Activated naive CD8-positive, alpha-beta T cell treated with anti-CD3 and anti-CD28 coated beads, Interleukin-2, amount 50 U/mL, for 16 hours (primary cell): ENCODE data around the gene RNF187.
"Not testable (repeated sequence)": the region's sequence is repeated elsewhere in the genome, so short reads cannot be mapped to it uniquely, and the experiment has no call there.

Experiments used
- DNase-seq: peaks from one replicate; pipeline ENCODE4 v3.0.0-alpha.2; 2020; ENCODE audit warnings: low read depth, low spot score

The RNF187 gene

GRCh38 chr1:228459091-228459993, 27.8 kb upstream of the RNF187 start:
- no peak for DNase-seq

DNA sequence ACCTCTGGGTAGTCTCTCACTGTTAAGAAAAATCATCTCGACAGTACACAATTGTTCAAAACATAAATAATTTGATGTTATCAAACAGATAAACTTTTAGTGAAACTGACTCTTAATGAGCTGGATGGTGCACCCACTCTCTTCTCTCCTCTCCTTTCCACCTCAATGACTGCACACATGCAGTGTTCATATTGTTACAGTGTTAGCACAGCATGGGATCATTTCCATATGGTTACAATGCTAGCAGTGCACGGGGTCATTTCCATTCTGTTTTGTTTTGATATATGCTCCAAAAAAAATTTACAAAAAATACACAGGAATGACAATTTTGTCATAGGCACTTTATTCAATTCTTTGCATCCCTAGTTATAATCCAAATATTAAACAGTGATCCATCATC, 26.4 kb upstream of the RNF187 start:
- DNase-seq, result no peak

DNA sequence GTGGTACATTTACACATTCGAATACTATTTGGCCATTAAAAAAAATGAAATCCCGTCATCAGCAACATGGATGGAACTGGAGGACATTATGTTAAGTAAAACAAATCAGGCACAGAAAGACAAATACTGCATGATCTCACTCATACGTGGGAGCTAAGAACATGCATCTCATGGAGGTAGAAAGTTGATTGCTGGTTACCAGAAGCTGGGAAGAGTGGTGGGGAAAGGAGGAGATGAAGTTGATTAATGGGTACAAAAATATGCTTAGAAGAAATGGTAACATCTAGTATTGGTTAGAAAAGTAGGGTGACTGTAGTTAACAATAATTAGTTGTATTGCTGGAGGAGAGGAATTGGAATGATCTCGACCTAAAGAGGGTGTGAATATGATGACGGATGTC, 24.6 kb upstream of the RNF187 start:
- DNase-seq, result no peak

- DNase-seq, result no peak
Observed at GRCh38 chr1:228463009-228463558, 24.1 kb upstream of the RNF187 start.

DNA sequence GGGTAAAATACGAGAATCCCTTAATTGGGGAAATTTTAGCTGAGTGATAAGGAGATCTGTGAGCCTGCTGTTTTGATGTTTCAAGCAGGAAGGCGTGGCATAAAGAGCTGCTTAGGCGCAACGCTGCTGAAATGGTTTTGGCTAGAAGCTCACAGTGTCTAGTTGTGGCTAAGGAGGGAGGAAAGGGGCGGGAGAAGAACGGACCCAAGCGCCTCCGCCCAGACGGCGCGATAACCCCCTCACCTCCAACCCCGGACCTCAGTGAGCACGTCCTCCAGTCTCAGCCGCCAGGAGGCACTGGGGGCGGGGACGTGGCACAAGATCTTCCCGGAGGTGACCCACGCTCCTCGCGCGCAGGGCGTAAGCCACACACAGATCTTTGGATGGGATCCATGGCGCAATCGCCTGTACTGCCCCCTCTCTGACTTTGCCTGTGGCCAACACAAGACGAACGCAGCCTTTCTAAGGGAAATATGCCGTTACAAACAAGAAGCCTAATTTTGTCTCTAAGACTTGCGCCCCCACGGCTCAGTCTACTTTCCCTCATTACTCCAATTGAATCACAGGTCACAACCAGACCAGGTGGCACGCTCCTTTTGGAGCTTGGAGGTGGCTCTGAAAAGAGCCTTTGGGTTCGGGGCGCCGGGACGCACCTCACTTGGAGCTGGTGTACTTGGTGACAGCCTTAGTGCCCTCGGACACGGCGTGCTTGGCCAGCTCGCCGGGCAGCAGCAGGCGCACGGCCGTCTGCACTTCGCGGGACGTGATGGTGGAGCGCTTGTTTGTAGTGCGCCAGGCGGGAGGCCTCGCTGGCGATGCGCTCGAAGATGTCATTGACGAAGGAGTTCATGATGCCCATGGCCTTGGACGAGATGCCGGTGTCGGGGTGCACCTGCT, 23.4 kb upstream of the RNF187 start:
- DNase-seq, result no peak

- peak; percentile 70 for DNase-seq
Observed at GRCh38 chr1:228464487-228464983, 22.6 kb upstream of the RNF187 start.

DNA sequence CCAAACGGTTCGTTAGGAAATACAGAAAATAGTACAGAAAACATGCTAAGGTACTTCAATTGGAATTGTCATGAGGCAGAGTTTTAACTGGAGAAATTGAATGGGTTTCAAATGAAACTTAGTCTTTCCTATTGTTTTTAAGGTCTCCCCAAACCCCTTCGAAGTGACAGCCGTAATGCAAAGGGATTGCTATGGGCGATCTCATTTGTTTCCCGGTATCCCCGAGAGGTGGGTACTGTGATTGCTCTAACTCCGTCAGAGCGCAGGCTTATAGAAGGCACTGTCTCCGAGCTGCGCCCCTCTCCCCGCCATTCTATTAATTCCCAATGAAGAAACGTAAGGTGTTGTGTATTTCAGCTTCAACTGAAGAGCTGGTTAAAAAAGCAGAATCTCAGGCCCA, 22.0 kb upstream of the RNF187 start:
- DNase-seq, result no peak

DNA sequence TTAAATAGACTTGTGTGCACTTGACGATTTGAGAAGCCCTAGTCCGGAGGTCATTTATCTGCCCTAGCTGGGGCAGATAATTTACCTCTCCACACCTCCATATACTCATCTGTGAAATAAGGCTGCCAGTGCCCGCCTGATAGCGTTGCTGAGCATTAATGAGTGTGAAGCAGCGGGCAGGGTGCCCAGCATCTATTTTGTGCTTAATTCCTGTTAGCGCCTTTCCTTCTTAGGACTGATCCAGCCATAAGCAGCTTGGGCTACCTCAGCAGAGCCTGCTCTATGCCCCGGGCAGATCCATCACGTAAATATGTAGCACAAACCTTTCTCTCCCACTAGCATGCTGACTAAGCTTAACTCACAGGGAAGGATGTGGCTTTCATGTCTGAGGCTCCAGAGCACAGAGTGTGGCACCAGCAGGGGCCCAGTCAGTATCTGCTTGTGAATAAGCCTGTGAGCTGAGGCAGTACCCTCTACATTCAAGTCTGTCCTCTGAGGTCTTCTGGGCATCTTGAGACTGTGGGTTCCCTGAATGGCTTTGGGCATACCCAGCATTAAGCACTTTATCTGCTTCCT, 21.5 kb upstream of the RNF187 start:
- DNase-seq, result no peak

GRCh38 chr1:228468188-228468587, 19.0 kb upstream of the RNF187 start:
- not testable (repeated sequence) for DNase-seq

DNA sequence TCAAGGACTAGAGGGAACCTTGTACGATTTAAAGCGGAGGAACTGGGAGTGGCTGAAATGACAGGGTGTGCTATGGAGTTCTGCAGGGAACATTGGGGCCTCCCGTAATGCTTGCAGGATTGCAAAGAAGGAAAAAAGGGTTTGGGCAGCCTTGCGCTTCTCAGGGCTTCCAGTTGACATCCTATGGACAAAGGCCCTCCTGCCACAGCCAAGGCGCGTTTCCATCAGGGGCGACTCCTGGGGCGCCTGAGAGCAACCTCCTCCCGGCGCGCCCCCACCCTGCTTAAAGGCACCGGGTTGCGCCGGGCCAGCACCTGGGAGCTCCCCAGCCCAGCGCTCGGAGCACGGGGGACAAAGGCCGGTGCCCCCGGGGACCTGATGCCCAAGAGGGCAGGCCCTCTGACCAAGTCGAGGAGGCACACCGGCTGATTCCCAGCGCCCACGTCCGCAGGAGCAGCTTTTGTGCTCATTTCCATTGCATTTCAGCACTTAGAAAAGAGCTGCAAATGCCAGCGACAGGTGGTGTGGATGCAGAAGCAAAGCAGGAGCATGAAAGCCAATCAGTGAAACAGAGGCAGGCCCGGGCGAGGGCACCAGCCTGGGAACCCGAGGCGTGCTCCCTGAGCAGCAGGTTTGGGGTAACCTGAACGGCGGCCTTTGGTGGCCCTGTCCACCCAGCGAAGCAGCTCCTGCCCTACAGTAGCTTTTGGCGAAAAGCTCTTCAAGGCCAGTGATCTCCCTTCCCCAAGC, 17.6 kb upstream of the RNF187 start:
- DNase-seq, result no peak

- DNase-seq, result no peak
Observed at GRCh38 chr1:228471154-228471761, 15.9 kb upstream of the RNF187 start.

DNA sequence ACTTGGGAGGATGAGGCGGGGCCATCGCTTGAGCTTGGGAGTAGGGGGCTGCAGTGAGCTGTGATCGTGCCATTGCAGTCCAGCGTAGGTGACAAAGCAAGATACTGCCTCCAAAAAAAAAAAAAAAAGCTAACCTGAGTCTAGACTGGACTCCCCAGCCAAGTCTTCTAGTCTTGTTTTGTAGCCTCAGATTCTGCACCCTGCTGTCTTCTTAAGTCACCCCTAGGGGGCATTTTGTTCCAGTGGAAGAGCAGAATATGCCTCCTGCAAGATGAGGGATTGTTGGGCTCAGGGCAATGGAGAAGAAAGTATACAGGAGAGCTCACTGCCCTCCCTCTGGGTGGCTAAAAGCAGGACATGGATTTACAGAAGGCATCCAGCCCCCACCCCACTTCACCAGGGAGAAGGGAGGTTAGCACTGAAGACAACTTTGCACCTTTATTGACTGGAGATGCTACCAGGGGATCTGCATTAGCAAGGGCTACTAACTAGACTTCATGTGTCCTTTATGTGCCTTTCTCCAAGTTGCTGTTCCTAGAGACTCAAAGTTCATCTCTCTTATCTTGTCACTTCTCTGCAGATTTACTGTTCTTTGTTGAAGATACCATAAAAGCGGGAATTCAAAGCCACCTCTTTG, 15.3 kb upstream of the RNF187 start:
- DNase-seq, result no peak

DNA sequence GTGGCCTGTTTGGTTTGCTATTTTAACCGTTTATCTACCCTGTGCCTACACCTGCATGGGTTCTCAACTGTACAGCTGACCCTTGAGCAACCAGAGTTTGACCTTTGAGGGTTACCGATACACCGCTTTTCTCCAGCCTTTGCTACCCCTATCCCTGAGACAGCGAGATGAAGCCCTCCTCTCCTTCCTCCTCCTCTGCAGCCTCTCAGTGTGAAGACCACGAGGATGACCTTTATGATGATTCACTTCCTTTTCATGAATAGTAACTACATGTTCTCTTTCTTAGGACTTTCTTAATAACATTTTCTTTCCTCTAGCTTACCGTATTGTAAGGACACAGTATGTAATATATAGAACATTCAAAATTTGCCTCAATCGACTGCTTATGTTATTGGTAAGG, 14.5 kb upstream of the RNF187 start:
- no peak for DNase-seq

DNA sequence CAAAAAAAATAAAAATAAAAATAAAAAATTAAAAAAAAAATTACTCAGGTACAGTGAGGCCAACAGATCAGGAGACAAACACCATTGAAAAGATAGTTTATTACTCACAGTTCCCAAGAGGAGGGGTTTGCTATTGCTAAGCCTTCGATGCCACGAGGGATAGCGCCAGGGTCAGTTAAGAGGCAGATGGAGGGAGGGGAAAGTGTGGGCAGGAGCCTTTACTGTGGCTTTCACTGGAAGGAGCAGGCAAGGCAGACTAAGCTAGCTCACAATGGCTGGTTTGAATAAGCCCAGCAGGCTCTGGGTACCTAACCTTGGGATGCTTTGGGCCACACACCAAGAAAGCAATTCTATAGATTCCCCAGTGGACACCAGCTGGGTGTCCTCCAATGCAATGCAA, 12.7 kb upstream of the RNF187 start:
- no peak for DNase-seq

GRCh38 chr1:228475812-228476211, 11.4 kb upstream of the RNF187 start:
- DNase-seq, result no peak

- no peak for DNase-seq
Observed at GRCh38 chr1:228477263-228477662, 9.9 kb upstream of the RNF187 start.

DNA sequence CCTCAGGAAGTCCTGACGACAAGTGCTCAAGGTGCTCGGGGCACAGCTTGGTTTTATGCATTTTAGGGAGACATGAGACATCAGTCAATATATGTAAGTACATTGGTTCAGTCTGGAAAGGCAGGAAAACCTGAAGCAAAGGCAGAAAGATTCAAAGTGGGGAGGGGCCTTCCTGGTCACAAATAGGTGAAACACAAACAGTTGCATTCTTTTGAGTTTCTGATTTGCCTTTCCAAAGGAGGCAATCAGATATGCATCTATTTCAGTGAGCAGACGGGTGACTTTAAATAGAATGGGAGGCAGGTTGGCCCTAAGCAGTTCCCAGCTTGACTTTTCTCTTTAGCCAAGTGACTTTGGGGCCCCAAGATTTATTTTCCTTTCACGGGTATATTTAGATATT, 8.9 kb upstream of the RNF187 start:
- no peak for DNase-seq

DNA sequence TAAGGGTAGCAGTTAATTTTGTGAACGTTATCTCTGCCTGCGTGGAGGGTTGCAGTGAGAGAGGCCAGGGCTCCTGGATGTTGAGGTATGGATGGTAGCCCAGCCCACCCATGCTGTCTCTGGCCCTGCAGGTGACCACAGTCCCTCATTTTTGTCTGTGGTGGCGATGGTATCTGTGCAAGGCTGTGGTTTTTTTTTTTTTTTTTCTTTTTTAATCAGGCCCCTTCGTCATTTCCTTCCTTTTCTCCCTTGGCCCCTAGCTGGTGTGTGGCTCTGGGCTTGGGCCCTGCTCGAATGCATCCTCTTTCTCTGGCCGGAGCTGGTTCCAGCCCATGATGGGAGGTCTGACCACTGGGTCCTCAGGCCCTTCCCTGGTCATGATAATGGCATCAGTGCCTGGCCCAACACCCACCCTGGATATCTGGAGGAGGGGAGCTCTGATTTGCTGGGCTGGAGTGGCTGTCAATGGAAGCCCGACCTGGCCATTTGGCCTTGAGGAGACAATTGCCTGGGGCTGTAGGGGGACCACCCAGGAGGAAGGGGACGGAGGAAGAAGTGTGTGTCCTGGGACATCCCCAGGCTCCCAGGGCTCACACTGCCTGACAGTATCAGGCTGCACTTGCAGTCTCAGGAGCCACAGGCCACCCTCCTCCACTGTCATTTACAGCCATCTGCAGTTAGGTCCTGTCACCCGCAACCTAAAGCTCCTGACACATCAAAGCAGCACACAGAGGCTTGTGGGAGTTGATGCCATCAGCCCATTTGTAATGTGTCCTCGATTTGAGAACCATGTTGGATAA, 8.1 kb upstream of the RNF187 start:
- no peak for DNase-seq

DNA sequence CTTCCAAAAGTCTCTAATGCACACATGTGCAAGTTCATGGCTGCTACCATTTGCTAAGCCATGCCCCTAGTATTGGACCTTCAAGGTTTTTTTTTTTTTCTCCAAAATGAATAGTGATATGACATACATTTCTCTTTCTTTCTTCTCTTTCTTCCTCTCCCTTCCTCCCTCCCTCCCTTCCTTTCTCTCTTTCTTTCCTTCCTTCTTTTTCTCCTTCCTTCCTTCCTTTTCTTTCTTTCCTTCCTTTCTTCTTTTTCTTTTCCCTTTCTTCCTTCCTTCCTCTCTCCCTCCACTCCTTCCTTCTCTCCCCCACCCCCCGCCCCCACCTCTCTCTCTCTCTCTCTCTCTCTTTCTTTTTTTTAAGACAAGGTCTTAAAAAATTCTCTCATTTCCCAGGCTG, 3.4 kb upstream of the RNF187 start:
- DNase-seq, result no peak
